ENCODE results near the gene PTCHD1.
A peak's percentile ranks its signal among the peaks of the same experiment; 100 is the strongest.

The PTCHD1 gene

DNA sequence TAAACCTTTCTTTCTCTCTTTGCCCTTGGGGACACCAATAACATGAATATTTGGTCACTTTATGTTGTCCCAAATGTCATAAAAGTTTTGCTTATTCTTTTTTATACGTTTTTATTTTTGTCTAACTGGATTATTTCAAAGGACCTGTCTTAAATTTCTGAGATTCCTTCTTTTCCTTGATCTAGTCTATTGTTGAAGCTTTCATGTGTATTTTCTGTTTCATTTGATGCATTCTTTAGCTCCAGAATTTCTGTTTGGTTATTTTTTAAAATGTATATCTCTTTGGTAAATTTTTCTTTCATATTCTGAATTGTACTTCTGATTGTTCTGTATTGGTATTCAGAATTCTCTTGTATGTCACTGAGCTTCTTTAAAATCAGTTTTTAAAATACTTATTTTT, 88.3 kb downstream of the PTCHD1 start:
- no peak for DNase-seq

GRCh38 chrX:23434356-23434884, 99.8 kb downstream of the PTCHD1 start:
- DNase-seq, result peak; percentile 1

GRCh38 chrX:23435108-23435507, 100.5 kb downstream of the PTCHD1 start:
- DNase-seq, result no peak

DNA sequence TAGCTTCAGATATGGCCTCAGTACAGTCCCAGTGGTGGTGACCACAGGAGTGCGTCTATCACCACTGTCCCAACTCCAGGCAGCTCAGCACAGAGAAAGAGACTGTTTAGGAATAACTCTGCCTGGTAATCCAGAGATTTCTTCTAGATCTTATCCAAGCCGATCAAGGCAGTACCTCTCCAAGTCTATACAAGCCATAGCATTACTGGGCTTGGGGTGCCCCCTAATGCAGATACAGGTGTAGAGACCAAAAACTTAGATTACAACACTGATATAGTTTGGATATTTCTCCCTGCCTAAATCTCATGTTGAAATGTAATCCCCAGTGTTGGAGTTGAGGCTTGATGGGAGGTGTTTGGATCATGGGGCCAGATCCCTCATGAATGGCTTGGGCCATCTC, 100.9 kb downstream of the PTCHD1 start:
- no peak for DNase-seq

DNA sequence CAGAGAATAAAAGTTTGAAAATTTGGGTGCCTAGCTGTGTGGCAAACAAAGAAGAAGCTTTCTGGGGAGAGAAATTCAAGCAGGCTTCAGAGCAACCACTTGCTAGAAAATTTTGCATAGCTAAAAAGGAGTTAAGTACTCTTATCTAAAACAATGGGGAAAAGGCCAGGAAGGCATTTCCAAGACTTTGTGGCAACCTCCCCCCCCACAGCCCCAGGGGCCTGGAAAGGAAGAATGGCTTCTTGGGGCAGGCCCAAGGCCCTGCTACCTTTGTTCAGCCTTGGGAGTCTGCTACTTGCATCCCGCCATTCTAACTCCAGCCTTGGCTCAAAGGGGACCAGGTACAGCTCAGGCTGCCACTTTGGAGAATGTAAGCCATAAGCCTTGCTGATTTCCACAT, 102.2 kb downstream of the PTCHD1 start:
- DNase-seq, result no peak

- no peak for DNase-seq
Measured at GRCh38 chrX:23451266-23451665, 116.6 kb downstream of the PTCHD1 start.

All from NCI-H226 (cell line).